Lung (tissue), 12 donors: ENCODE measurements around the gene PAGR1. TPM values are rescaled to one million over a fixed set of nuclear protein-coding genes. Genes with fewer than 3 reads are reported as not detected.

Experiments used
- ATAC-seq: fragments of 200-7000 bp; cut with Tn5 transposase; one replicate; pipeline ENCODE4 v1.9.1; 2020; ENCODE audit warnings: moderate number of reproducible peaks; ENCODE audit not compliant: insufficient read depth, low FRiP score
- DNase-seq, 3 donors: peaks; one replicate each; pipeline ENCODE4 v3.0.0-alpha.2; 2013 to 2017
- H3K27ac ChIP-seq, 2 donors: one replicate each; pipeline ENCODE4 v1.5.1; 2013; ENCODE audit warnings: mild to moderate bottlenecking in 2 of 2, moderate library complexity in 2 of 2, control low read depth in 1 of 2, inconsistent platforms in 1 of 2, low read depth in 1 of 2, low read length in 1 of 2
- H3K27me3 ChIP-seq, 3 donors: one replicate each; pipeline ENCODE4 v1.5.1; 2013; ENCODE audit warnings: low read length in 2 of 3; ENCODE audit not compliant: control insufficient read depth in 3 of 3, insufficient read depth in 3 of 3
- H3K36me3 ChIP-seq, 4 donors: one replicate each; pipeline ENCODE4 v1.5.1; 2013; ENCODE audit warnings: low read length in 4 of 4, mild to moderate bottlenecking in 1 of 4, moderate library complexity in 1 of 4; ENCODE audit not compliant: control insufficient read depth in 4 of 4, insufficient read depth in 4 of 4
- H3K4me1 ChIP-seq, 5 donors: one replicate each; pipeline ENCODE4 v1.5.1; 2013; ENCODE audit warnings: low read length in 5 of 5, mild to moderate bottlenecking in 2 of 5, moderate library complexity in 1 of 5; ENCODE audit not compliant: control insufficient read depth in 5 of 5, insufficient read depth in 5 of 5
- H3K4me3 ChIP-seq: one replicate; pipeline ENCODE4 v1.5.1; 2013; ENCODE audit warnings: mild to moderate bottlenecking, control low read depth, moderate library complexity
- H3K9ac ChIP-seq, 2 donors: one replicate each; pipeline ENCODE4 v1.5.1; 2013; ENCODE audit warnings: low read length in 2 of 2, control low read depth in 1 of 2; ENCODE audit not compliant: insufficient read depth in 1 of 2
- H3K9me3 ChIP-seq, 4 donors: one replicate each; pipeline ENCODE4 v1.5.1; 2013; ENCODE audit warnings: low read length in 3 of 4, mild to moderate bottlenecking in 1 of 4, moderate library complexity in 1 of 4; ENCODE audit not compliant: control insufficient read depth in 4 of 4, insufficient read depth in 3 of 4
- CTCF ChIP-seq: IDR thresholded peaks from 2 replicates; pipeline ENCODE4 v1.5.1; 2012; ENCODE audit warnings: mild to moderate bottlenecking; ENCODE audit errors: control extremely low read depth, extremely low read depth
- WGBS, 2 donors: extraction: QIAGEN DNeasy Blood & Tissue Kit; methylation state at CpG; one replicate each; pipeline ENCODE4 v1.1.7; 2013; 5-methylcytosine and 5-hydroxymethylcytosine counted together
- polyA plus RNA-seq, 2 donors: library from polyadenylated mRNA; stranded (reverse); fragments of 200-250 nt; gene quantifications; one replicate each; pipeline ENCODE4 v1.2.1, GENCODE V29; 2013
- total RNA-seq, 2 donors: library from RNA; depleted of rRNA in 1 of 2; stranded (reverse); fragments of >200 nt in 1 of 2; gene quantifications; one replicate each; pipeline ENCODE4 v1.2.1, GENCODE V29; 2014 to 2021
- donor health status: control.
- donor health status: control.
- donor health status: Bipolar disorder and iron deficiency.
- donor health status: healthy.
- donor health status: DM: yes; HTN: yes; CAD: no.

PAGR1 gene
- total and polyA plus RNA-seq, 4 donors, result 18.4 to 43.2 (median 26.5) TPM

GRCh38 chr16:29824589-29825144, 8.7 kb downstream of the PAGR1 start:
- ATAC-seq, result no peak
- Histone ChIP-seq H3K27me3 (no peaks in the 10 kb centered on the region), H3K36me3 (peaks cover 0 to 7% (median 3%) of the 10 kb centered on the region in 4 donors), H3K9me3 (no peaks in the 10 kb centered on the region), H3K27ac (peak overlapping the region; percentile 47 to 82), H3K9ac (no peak overlapping the region), H3K4me1 (peaks cover 1 to 34% (median 12%) of the 10 kb centered on the region in 5 donors), H3K4me3 (no peak overlapping the region)
- no peak for TF ChIP-seq CTCF
- no peak for DNase-seq
- WGBS, 2 donors, result 37 to 60% methylated on average over 7 of the region's 7 CpGs

GRCh38 chr16:29825145-29826044, 9.4 kb downstream of the PAGR1 start:
- Histone ChIP-seq H3K9me3 (no peaks in the 10 kb centered on the region), H3K36me3 (peaks cover 0 to 13% (median 0%) of the 10 kb centered on the region in 4 donors), H3K27me3 (no peaks in the 10 kb centered on the region), H3K9ac (no peak overlapping the region), H3K4me1 (peaks cover 0 to 34% (median 12%) of the 10 kb centered on the region in 5 donors), H3K4me3 (no peak overlapping the region), H3K27ac (peak overlapping the region; percentile 47 to 82)
- TF ChIP-seq CTCF, result no peak
- no peak for DNase-seq
- 51 to 65% methylated on average over 10 of the region's 10 CpGs for WGBS, 2 donors
- ATAC-seq, result peak; percentile 6

GRCh38 chr16:29826342-29826695, 10.4 kb downstream of the PAGR1 start:
- no peaks in the 10 kb centered on the region for H3K27me3 ChIP-seq
- ATAC-seq (no peak), DNase-seq (no peak)
- H3K27ac ChIP-seq, result peak overlapping the region in 1 of 2 donors; percentile 13
- no peaks in the 10 kb centered on the region for H3K9me3 ChIP-seq
- peaks cover 0 to 21% (median 0%) of the 10 kb centered on the region in 4 donors for H3K36me3 ChIP-seq
- no peak for TF ChIP-seq CTCF
- 94 to 95% methylated on average over 4 to 6 of the region's 8 CpGs for WGBS, 2 donors
- no peak overlapping the region for H3K9ac ChIP-seq
- no peak overlapping the region for H3K4me3 ChIP-seq
- H3K4me1 ChIP-seq, result peaks cover 0 to 34% (median 5%) of the 10 kb centered on the region in 5 donors
